Esophagus squamous epithelium (tissue), 4 donors: Measurements from ENCODE around the gene MYCBP2.

Experiments used
- POLR2A ChIP-seq, 4 donors: fragments of 450-650 bp; IDR thresholded peaks; one replicate each; pipeline ENCODE4 v1.6.1; 2017; ENCODE audit warnings: antibody characterized with exemption in 4 of 4, mild to moderate bottlenecking in 4 of 4, moderate library complexity in 3 of 4
- TF ChIP-seq, protein P1 (sequence below), 6 experiments: fragments of 450-650 bp in 4 of 6; fragments of 200-600 bp in 2 of 6; sonication (generic) in 2 of 6; IDR thresholded peaks; one replicate each; pipeline ENCODE4 v1.5.1; 2016 to 2019; ENCODE audit warnings: antibody characterized with exemption in 6 of 6, mild to moderate bottlenecking in 4 of 6, moderate library complexity in 4 of 6

DNA sequence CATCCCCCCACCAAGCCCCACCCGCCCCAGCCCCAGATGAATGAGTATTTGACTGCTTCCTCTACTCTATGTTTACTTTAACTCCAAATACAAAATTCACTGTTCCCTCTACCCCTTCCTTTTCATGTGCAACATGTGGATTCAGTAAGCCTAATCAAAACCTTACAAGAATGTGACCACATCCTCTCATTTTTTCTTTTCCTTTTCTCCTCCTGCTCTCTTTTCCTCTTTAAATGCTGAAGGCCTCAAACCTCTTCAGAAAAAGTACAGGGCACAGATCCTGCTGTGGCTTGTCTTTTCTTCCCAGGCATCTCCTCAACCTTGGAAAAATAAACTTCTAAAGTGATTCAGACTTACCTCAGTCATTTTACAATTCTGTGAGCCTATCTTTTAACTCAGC, 119.0 kb downstream of the MYCBP2 start:
- TF ChIP-seq, protein P1, sequence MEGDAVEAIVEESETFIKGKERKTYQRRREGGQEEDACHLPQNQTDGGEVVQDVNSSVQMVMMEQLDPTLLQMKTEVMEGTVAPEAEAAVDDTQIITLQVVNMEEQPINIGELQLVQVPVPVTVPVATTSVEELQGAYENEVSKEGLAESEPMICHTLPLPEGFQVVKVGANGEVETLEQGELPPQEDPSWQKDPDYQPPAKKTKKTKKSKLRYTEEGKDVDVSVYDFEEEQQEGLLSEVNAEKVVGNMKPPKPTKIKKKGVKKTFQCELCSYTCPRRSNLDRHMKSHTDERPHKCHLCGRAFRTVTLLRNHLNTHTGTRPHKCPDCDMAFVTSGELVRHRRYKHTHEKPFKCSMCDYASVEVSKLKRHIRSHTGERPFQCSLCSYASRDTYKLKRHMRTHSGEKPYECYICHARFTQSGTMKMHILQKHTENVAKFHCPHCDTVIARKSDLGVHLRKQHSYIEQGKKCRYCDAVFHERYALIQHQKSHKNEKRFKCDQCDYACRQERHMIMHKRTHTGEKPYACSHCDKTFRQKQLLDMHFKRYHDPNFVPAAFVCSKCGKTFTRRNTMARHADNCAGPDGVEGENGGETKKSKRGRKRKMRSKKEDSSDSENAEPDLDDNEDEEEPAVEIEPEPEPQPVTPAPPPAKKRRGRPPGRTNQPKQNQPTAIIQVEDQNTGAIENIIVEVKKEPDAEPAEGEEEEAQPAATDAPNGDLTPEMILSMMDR (IDR thresholded peaks at IDR 0.05), result no peak
- no peak for TF ChIP-seq POLR2A (IDR thresholded peaks at IDR 0.05)
